ENCODE data around the gene CHD6. TPM values are rescaled to one million over a fixed set of nuclear protein-coding genes. Genes with fewer than 3 reads are reported as not detected.

The CHD6 gene
- total and polyA plus RNA-seq, 2 of the 13 experiments (the other 11 are each of a cell fraction or from before 2014, with no cell fraction given) = 14.4 to 52.0 TPM

DNA sequence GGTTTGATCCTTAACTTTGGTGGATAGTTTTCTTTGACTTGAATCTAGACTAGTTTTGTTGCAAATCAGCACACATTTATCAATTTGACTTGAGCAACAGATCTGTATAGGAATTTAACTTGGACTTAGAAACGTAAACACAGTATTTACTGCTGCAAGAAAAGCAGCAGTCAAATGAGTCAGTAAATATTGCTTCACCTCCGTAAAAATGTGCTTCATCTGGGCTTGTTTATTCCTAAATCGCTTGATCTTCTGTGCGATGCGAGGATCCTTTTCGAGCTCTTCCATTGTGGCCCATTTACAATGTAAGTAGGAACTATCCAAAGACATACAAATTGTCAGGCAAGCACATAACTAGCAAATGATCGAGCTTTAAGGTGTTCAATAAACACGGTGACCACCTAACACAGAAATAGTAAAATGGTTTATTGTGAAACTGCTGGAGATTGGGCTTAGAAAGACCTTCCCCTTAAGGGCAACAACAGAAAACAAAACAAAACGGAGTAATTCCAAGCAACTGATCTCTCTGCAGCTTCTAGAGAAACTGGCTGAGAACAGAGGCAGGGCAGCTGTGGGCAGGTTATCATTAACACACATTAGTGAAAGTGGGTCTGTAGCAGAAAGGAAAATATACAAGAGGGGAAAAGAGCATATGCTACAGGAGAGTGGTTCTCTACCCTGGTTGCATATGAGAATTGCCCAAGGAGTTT lies 120.8 kb downstream of the CHD6 start (continued):
- TF ChIP-seq, protein P1, sequence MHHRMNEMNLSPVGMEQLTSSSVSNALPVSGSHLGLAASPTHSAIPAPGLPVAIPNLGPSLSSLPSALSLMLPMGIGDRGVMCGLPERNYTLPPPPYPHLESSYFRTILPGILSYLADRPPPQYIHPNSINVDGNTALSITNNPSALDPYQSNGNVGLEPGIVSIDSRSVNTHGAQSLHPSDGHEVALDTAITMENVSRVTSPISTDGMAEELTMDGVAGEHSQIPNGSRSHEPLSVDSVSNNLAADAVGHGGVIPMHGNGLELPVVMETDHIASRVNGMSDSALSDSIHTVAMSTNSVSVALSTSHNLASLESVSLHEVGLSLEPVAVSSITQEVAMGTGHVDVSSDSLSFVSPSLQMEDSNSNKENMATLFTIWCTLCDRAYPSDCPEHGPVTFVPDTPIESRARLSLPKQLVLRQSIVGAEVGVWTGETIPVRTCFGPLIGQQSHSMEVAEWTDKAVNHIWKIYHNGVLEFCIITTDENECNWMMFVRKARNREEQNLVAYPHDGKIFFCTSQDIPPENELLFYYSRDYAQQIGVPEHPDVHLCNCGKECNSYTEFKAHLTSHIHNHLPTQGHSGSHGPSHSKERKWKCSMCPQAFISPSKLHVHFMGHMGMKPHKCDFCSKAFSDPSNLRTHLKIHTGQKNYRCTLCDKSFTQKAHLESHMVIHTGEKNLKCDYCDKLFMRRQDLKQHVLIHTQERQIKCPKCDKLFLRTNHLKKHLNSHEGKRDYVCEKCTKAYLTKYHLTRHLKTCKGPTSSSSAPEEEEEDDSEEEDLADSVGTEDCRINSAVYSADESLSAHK (CRISPR knock-in tag; IDR thresholded peaks at IDR 0.05; ENCODE audit: borderline replicate concordance) = no peak
- no peak for TF ChIP-seq ZFP36L2 (CRISPR knock-in tag; IDR thresholded peaks at IDR 0.05)
- no peak for TF ChIP-seq DR1 (CRISPR knock-in tag; IDR thresholded peaks at IDR 0.05)
- no peak for TF ChIP-seq AGO1 (IDR thresholded peaks at IDR 0.05; ENCODE audit: low read depth, low read length, poor library complexity, severe bottlenecking)
- TF ChIP-seq ZNF563 (CRISPR knock-in tag; IDR thresholded peaks at IDR 0.05) = no peak
- TF ChIP-seq ZNF484 (CRISPR knock-in tag; IDR thresholded peaks at IDR 0.05; ENCODE audit: borderline replicate concordance, low read depth) = no peak
- TF ChIP-seq, protein P2, sequence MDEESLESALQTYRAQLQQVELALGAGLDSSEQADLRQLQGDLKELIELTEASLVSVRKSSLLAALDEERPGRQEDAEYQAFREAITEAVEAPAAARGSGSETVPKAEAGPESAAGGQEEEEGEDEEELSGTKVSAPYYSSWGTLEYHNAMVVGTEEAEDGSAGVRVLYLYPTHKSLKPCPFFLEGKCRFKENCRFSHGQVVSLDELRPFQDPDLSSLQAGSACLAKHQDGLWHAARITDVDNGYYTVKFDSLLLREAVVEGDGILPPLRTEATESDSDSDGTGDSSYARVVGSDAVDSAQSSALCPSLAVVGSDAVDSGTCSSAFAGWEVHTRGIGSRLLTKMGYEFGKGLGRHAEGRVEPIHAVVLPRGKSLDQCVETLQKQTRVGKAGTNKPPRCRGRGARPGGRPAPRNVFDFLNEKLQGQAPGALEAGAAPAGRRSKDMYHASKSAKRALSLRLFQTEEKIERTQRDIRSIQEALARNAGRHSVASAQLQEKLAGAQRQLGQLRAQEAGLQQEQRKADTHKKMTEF (CRISPR knock-in tag; IDR thresholded peaks at IDR 0.05) = peak; percentile 90; the same call in 1 of the 2 replicates
- TF ChIP-seq, protein P3, sequence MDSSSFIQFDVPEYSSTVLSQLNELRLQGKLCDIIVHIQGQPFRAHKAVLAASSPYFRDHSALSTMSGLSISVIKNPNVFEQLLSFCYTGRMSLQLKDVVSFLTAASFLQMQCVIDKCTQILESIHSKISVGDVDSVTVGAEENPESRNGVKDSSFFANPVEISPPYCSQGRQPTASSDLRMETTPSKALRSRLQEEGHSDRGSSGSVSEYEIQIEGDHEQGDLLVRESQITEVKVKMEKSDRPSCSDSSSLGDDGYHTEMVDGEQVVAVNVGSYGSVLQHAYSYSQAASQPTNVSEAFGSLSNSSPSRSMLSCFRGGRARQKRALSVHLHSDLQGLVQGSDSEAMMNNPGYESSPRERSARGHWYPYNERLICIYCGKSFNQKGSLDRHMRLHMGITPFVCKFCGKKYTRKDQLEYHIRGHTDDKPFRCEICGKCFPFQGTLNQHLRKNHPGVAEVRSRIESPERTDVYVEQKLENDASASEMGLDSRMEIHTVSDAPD (CRISPR knock-in tag; IDR thresholded peaks at IDR 0.05) = no peak
- peak; percentile 48; the same call in 1 of the 2 replicates for TF ChIP-seq KMT2B (CRISPR knock-in tag; IDR thresholded peaks at IDR 0.05)
- TF ChIP-seq ZNF543 (CRISPR knock-in tag; IDR thresholded peaks at IDR 0.05) = peak; percentile 38; the same call in 1 of the 2 replicates
- no peak; the same call in 1 of the 2 replicates for TF ChIP-seq SAFB2 (CRISPR knock-in tag; IDR thresholded peaks at IDR 0.05; ENCODE audit: borderline replicate concordance, low read depth)
- no peak for TF ChIP-seq TGIF2 (CRISPR knock-in tag; IDR thresholded peaks at IDR 0.05)
- no peak for TF ChIP-seq ZNF615 (CRISPR knock-in tag; IDR thresholded peaks at IDR 0.05; ENCODE audit: borderline replicate concordance)
- peak; percentile 92 for TF ChIP-seq PITX1 (CRISPR knock-in tag; IDR thresholded peaks at IDR 0.05)
- TF ChIP-seq, protein P4, sequence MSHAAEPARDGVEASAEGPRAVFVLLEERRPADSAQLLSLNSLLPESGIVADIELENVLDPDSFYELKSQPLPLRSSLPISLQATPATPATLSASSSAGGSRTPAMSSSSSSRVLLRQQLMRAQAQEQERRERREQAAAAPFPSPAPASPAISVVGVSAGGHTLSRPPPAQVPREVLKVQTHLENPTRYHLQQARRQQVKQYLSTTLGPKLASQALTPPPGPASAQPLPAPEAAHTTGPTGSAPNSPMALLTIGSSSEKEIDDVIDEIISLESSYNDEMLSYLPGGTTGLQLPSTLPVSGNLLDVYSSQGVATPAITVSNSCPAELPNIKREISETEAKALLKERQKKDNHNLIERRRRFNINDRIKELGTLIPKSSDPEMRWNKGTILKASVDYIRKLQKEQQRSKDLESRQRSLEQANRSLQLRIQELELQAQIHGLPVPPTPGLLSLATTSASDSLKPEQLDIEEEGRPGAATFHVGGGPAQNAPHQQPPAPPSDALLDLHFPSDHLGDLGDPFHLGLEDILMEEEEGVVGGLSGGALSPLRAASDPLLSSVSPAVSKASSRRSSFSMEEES (CRISPR knock-in tag; IDR thresholded peaks at IDR 0.05) = no peak; the same call in 1 of the 2 replicates
- peak; percentile 53; the same call in 1 of the 2 replicates for TF ChIP-seq SIN3B (IDR thresholded peaks at IDR 0.05; ENCODE audit: low read length)
- peak; percentile 16; the same call in 1 of the 2 replicates for TF ChIP-seq CREB1 (IDR thresholded peaks at IDR 0.05)
- peak; percentile 37; the same call in 1 of the 2 replicates for TF ChIP-seq CREB1 (CRISPR knock-in tag; IDR thresholded peaks at IDR 0.05)
- 0 out of 2 replicates have a peak, but pooled peaks have one; percentile 81 for TF ChIP-seq ZNF556 (CRISPR knock-in tag; IDR thresholded peaks at IDR 0.05; ENCODE audit: borderline replicate concordance)
- TF ChIP-seq RFX5 (IDR thresholded peaks at IDR 0.05; ENCODE audit: low read depth, low read length) = no peak
- TF ChIP-seq SMAD1 (CRISPR knock-in tag; IDR thresholded peaks at IDR 0.05; ENCODE audit: borderline replicate concordance, low read depth) = no peak
- no peak for TF ChIP-seq DNMT3B (CRISPR knock-in tag; conservative IDR thresholded peaks at IDR 0.05)
- TF ChIP-seq ZNF570 (CRISPR knock-in tag; IDR thresholded peaks at IDR 0.05; ENCODE audit: borderline replicate concordance) = no peak

Data from HepG2 (cell line).